HG03064 (cell line): ENCODE measurements around the gene TMEM200A.
"Not testable (repeated sequence)": the region's sequence is repeated elsewhere in the genome, so short reads cannot be mapped to it uniquely, and the experiment has no call there.

Source experiments
- ATAC-seq: cut with Tn5 transposase; IDR thresholded peaks from one replicate; pipeline ENCODE4 v1.9.1; 2021; ENCODE audit warnings: low read depth; ENCODE audit not compliant: unreplicated experiment

Gene TMEM200A

DNA sequence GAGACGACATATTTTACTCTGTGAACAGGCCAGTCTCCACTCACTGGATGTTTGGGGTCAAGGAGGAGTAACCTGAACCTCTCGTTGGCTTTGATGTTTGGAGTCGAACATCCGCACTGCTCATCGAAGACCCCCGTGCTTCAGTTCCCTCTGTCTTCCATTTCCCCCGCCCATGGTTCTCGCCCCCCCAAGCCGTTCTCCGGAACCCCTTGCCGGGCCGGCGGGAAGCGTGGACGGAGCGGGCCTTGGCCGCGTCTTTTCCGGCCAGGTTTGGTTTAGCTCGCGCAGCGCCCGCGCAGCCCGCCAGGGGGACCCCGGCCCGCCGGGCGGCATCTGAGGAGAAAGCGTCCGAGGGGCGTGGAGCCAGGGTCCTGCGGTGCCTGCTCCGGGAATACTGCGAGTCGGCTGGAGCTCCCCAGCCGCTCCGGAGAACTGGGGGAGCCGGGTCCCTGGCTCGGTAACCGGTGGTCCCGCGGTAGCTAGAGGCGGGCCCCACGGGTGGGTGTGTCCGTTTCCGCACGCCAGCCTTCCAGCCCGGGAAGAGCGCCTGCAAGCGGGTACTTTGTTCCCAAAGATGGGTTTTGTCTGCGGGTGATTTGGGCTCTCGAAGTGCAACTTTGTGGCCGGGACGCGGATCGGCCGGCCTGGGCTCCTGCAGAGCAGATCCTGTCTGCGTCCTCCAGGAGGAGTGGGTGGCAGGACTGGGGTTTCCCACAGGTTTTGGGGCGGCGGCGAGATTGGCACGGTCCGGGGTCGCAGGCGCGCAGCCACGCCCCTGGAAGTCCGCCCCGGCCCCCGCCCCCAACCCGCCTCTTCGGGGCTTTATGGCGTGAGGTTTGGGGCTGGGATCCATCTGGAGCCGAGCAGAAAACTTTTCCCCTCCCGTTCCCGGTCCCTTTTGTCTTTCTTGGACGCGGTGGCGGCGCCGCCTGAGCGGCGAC, at the start of gene TMEM200A:
TSS of gene TMEM200A (plus strand) at position 852 of the 941 bp plus-strand sequence. CDS start 74,406 bp downstream, outside the sequence.
- ATAC-seq: no peak

GRCh38 chr6:130320908-130321307, 44.9 kb upstream of the TMEM200A start:
- ATAC-seq: no peak

GRCh38 chr6:130322673-130323268, 43.0 kb upstream of the TMEM200A start:
- ATAC-seq: no peak

- no peak for ATAC-seq
Observed at GRCh38 chr6:130324657-130325056, 41.2 kb upstream of the TMEM200A start.

DNA sequence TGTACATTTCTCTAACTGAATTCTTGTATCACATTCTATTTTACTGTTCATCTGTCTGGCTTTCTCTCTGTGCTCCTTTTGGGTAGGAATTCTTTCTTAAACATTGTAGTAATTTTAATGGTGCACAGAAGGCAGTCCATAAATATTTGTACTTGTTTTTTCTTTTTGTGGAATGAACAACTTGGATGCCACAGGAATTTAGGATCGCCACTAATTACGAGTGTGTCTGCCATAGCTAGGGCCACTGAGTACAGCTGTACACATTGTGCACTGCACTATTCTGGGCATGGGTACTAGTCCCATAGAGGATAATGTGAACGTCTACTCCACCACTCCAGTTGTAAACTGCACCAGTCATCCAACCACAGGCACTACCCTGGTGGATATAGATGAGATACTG, 39.3 kb upstream of the TMEM200A start:
- no peak for ATAC-seq

DNA sequence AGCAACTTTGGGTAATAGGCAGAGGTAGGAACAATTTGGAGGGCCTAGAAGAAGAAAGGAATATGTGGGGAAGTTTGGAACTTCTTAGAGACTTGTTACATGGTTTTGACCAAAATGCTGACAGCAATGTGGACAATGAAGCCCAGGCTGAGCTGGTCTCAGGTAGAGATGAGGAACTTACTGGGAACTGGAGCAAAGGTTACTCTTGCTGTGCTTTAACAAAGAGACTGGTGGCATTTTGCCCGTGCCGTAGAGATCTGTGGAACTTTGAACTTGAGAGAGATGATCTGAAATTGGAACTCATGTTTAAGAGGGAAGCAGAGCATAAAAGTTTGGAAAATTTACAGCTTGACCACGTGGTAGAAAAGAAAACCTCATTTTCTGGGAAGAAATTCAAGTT, 28.3 kb upstream of the TMEM200A start:
- no peak for ATAC-seq

- not testable (repeated sequence) for ATAC-seq
Observed at GRCh38 chr6:130346324-130346723, 19.5 kb upstream of the TMEM200A start.

DNA sequence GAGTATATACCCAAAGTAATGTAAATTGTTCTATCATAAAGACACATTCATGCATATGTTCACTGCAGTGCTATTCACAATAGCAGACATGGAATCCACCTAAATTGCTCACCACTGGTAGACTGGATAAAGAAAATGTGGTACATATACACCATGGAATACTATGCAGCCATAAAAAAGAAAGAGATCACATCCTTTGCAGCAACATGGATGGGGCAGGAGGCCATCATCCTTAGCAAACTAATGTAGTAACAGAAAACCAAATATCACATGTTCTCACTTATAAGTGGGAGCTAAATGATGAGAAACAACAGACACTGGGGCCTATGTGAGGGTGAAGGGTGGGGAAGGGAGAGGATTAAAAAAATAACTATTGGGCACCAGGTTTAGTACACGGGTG, 11.5 kb upstream of the TMEM200A start:
- no peak for ATAC-seq

DNA sequence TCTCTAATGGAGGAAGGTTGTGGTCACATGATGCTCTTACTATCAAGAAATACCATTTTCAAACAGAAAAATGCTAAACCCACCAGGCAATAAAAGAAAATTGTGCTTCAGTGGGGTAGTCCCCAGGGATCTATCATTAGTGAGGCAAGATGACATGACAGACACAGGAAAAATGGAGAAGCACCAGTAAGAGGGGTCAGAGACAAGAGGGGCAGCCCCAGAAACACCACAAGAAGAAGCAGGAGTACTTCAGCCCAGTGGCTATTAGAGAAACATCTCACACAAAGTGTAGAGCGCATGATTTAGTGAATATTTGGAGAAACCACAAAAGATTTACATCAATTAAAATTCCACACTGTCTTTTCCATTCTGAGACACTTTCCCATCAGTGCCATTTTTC, 10.2 kb upstream of the TMEM200A start:
- no peak for ATAC-seq

DNA sequence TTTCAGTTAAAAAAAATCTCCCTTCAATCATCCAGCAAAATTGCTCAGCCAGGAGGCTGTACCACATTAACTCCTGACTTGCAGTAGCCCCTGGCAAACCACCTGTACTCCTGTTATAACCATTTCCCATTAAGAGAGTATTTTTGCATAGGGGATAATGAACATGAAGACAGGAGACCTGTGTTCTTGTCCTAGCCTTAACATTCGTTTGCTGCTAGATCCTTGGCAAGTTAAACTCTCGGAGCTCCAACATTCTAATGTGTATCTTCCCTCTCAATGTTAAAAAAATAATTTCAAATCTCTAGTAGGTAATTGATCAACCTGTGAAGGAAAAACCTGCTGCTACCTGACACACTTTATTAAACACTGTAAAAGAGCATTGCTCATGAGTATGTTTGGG, 8.4 kb upstream of the TMEM200A start:
- ATAC-seq: no peak

DNA sequence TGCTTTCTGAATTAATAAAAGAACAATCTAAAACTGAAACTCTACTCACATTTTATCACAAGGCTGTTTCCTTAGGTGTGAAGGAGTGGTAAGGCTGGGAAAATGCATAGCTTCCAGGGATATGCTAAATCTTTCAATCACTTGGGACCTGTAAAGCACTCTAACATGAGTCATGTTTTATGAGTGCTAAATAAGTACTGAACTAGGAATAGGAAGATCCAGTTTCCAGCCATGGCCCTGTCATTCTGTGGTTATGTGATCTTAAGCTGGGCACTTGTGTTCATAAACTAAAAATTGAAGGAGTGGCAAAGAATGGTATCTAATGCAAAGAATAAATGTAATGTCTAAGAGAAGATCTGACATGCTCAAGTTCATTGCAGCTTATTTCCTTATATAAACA, 6.1 kb upstream of the TMEM200A start:
- no peak for ATAC-seq

DNA sequence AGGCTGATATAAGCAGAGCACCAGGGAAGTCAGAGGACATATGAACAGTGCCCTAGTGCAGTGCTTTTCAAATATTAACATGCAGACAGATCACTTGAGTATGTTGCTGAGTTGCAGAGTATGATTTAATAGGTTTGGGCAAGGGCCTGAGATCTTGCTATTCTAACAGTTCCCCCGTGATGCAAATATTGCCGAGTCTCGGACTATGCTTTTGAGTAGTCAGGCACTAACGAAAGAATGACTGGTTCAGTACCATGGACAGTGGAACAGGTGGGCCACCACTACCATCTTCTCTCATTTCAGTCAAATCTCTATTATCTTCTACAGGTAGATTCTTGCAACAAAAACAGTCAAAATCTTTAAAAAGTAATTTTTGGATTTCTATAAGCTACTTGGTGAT, 3.7 kb upstream of the TMEM200A start:
- no peak for ATAC-seq

- ATAC-seq: no peak
Observed at GRCh38 chr6:130364224-130364780, 1.5 kb upstream of the TMEM200A start.

- no peak for ATAC-seq
Observed at GRCh38 chr6:130366107-130367005, 539 bp downstream of the TMEM200A start.

DNA sequence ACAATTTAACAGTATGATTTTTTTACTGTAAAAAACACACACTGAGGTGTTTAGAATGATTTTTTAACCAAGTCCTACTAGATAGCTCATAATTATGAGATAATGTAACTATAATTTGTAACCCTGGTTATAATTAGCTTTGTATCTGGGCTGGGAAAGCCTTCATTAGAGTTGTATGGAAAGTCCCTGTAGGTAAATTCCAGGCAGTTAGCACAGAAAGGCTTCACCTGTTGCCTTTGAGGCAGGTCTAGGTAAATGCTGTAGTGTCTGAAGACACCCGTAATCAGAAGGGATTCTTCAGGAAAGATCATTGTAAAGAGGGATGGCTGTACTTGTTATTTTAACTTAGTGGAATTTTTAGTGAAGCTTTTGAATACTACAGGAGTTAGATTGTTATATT, 1.9 kb downstream of the TMEM200A start:
- no peak for ATAC-seq

- no peak for ATAC-seq
Observed at GRCh38 chr6:130368576-130368975, 2.8 kb downstream of the TMEM200A start.

GRCh38 chr6:130369831-130370230, 4.0 kb downstream of the TMEM200A start:
- ATAC-seq: no peak

DNA sequence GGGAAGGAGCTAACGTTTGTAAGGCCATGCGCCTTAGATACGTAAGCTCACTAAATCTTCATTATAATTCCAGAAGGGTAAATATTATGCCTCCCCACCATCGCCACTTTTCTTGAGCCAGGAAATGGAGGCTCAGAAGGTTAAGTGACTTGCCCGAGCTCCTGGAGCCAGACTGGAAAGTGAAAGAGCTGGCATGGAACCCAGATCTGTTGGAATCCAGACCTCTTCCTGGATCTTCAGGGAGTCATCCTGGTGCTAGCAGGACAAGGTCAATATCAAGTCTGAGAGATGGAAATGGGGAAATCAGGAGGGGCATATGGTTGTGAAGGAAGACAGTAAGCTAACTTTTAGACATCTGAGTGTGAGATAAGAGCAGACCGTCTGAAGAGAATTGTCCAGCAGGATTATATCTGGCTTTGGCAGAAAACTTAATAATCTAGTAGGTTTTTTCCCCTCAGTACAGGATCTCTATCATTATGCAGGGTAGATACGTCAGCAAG, 6.2 kb downstream of the TMEM200A start:
- no peak for ATAC-seq

DNA sequence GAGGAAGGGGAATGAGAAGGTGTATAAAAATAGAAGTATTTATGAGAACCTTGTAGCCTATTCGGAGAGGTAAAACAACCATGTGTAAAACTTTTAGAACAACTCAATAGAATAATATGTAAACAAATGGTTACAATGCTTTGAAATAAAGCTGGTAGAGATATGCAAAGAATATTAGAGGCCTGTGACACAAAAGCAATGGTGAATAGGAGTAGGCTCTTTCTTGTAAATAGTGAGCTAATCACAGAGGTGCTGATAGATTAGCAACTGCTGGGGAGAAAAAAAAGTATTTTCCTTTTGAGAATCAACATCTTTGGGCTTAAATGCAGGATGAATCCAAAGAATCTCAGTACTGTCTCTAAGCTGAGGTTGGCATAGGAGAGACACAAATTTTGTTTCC, 7.0 kb downstream of the TMEM200A start:
- ATAC-seq: no peak

DNA sequence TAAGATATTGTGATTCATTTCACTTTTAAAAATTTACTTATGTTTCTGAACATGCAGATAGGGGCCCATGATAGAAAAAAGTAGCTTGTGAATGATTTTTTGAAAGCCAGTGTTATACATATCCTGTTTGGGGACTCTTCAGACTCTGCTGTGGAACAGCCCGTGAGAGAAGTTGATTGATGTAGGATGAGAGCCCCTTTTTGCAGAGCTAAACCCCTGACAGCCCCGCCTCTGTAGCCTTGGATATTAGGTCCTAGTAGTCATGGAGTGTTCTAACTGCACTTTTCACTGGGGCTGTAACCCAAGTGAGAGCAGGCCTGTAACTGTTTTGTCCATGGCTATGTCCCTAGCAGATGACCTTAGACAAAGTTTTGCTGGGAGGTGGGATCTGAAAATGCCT, 8.2 kb downstream of the TMEM200A start:
- ATAC-seq: no peak
